Caco-2 (cell line): ENCODE measurements around the gene TMEM62. TPM values are rescaled to one million over a fixed set of nuclear protein-coding genes. Genes with fewer than 3 reads are reported as not detected.

Experiments
- BruUV-seq: library from RNA; stranded (reverse); fragments of 400-500 nt; replicated peaks from 2 replicates; lab custom pipeline; 2021; lab: Mats Ljungman, UMichigan
- CTCF ChIA-PET: fragments of 300-600 bp; sonication (Branson Sonifier 250); formaldehyde crosslinking; loops from one replicate; lab custom pipeline; 2022; ENCODE audit warnings: antibody characterized with exemption; lab: Charles Lee
- POLR2A ChIA-PET: fragments of 300-600 bp; sonication (Branson Sonifier 250); formaldehyde crosslinking; loops from one replicate; lab custom pipeline; 2022; ENCODE audit warnings: antibody characterized with exemption; lab: Charles Lee
- DNase-seq, 2 experiments: peaks; one replicate each; pipeline versions ENCODE4 v3.0.0 to v3.0.0-alpha.2; 2020 to 2022
- H3K27me3 ChIP-seq: replicated peaks from 2 replicates; pipeline ENCODE4 v1.6.0; 2011; ENCODE audit warnings: low read length; ENCODE audit not compliant: control insufficient read depth, insufficient read depth
- H3K36me3 ChIP-seq: 2 replicates; pipeline ENCODE4 v1.5.1; 2011; ENCODE audit warnings: low read length; ENCODE audit not compliant: control insufficient read depth, insufficient read depth
- H3K4me1 ChIP-seq: fragments of 250-450 bp; sonication (Bioruptor Pico); 2 replicates; pipeline ENCODE4 v1.5.1; 2020; ENCODE audit warnings: mild to moderate bottlenecking
- H3K4me3 ChIP-seq: 2 replicates; pipeline ENCODE4 v1.5.1; 2011; ENCODE audit warnings: low read depth, mild to moderate bottlenecking, control low read depth, low read length
- H3K9me3 ChIP-seq: fragments of 250-450 bp; sonication (Bioruptor Pico); 2 replicates; pipeline ENCODE4 v1.5.1; 2020; ENCODE audit warnings: mild to moderate bottlenecking, moderate library complexity
- H3K27ac Mint-ChIP-seq: one replicate; pipeline ENCODE4 v1.8.0; 2022; ENCODE audit warnings: mixed read lengths; ENCODE audit not compliant: unreplicated experiment
- H3K27me3 Mint-ChIP-seq: one replicate; pipeline ENCODE4 v1.8.0; 2022; ENCODE audit warnings: mixed read lengths; ENCODE audit not compliant: insufficient read depth, unreplicated experiment
- H3K36me3 Mint-ChIP-seq: one replicate; pipeline ENCODE4 v1.8.0; 2022; ENCODE audit warnings: mild to moderate bottlenecking, mixed read lengths; ENCODE audit not compliant: insufficient read depth, unreplicated experiment
- H3K4me1 Mint-ChIP-seq: one replicate; pipeline ENCODE4 v1.8.0; 2022; ENCODE audit warnings: low read depth, mixed read lengths; ENCODE audit not compliant: unreplicated experiment
- H3K4me3 Mint-ChIP-seq: one replicate; pipeline ENCODE4 v1.8.0; 2022; ENCODE audit warnings: mild to moderate bottlenecking, moderate library complexity, mixed read lengths; ENCODE audit not compliant: unreplicated experiment
- H3K9me3 Mint-ChIP-seq: one replicate; pipeline ENCODE4 v1.8.0; 2022; ENCODE audit warnings: mixed read lengths; ENCODE audit not compliant: unreplicated experiment
- CTCF ChIP-seq, 2 experiments: fragments of 200-600 bp in 1 of 2; IDR thresholded peaks; 1 replicate in 1 of 2; 2 replicates in 1 of 2; pipeline versions ENCODE4 v1.5.1 to v1.8.0; 2011 to 2022; ENCODE audit warnings: antibody characterized with exemption in 1 of 2, control low read depth in 1 of 2, inconsistent platforms in 1 of 2, low read depth in 1 of 2, low read length in 1 of 2, mild to moderate bottlenecking in 1 of 2, moderate library complexity in 1 of 2; ENCODE audit not compliant: insufficient read depth in 1 of 2, severe bottlenecking in 1 of 2, unreplicated experiment in 1 of 2
- intact Hi-C: fragments of 100-400 bp; cut with micrococcal nuclease; formaldehyde crosslinking; loops from one replicate; pipeline ENCODE4 v1.10.0; 2022; ENCODE audit not compliant: unreplicated experiment
- total RNA-seq: library from RNA; stranded (reverse); gene quantifications from 2 replicates; pipeline ENCODE4 v1.2.3, GENCODE V29; 2022

Gene TMEM62
- total RNA-seq, 1 experiment from 2014 or later = 23.7 TPM

- Histone ChIP-seq H3K9me3 (no peaks in the 10 kb centered on the region), H3K27me3 (no peaks in the 10 kb centered on the region), H3K36me3 (no peaks in the 10 kb centered on the region), H3K4me3 (no peak overlapping the region), H3K4me1 (no peaks in the 10 kb centered on the region)
- ChIA-PET CTCF (no interaction called here), POLR2A (interaction anchor here (0.6 kb wide), 1 partner anchor 13 kb away, joined by 3 read pairs; no protein-coding TSS in a partner anchor)
- BruUV-seq = no TSS peak
- H3K36me3 Mint-ChIP-seq = no peaks in the 10 kb centered on the region
- no peak overlapping the region for H3K4me3 Mint-ChIP-seq
- no peak overlapping the region for H3K27ac Mint-ChIP-seq
- no peaks in the 10 kb centered on the region for H3K9me3 Mint-ChIP-seq
- intact Hi-C loops = no loop called here
- no peak for TF ChIP-seq CTCF (IDR thresholded peaks at IDR 0.05; ENCODE audit: insufficient read depth in 1 of 2, low read depth in 1 of 2, low read length in 1 of 2, severe bottlenecking in 1 of 2, unreplicated experiment in 1 of 2)
- H3K4me1 Mint-ChIP-seq = no peaks in the 10 kb centered on the region
- H3K27me3 Mint-ChIP-seq = no peaks in the 10 kb centered on the region
- DNase-seq = no peak
These were observed 22.0 kb upstream of the TMEM62 start for GRCh38 chr15:43111354-43111753.

GRCh38 chr15:43118286-43118685, 15.1 kb upstream of the TMEM62 start:
- intact Hi-C loops = no loop called here
- peaks cover 3% of the 10 kb centered on the region for H3K4me1 Mint-ChIP-seq
- H3K27me3 Mint-ChIP-seq = peaks cover 3% of the 10 kb centered on the region
- POLR2A ChIA-PET = no interaction called here
- TF ChIP-seq CTCF (IDR thresholded peaks at IDR 0.05; ENCODE audit: insufficient read depth in 1 of 2, low read depth in 1 of 2, low read length in 1 of 2, severe bottlenecking in 1 of 2, unreplicated experiment in 1 of 2) = no peak
- Histone ChIP-seq H3K9me3 (no peaks in the 10 kb centered on the region), H3K27me3 (no peaks in the 10 kb centered on the region), H3K36me3 (no peaks in the 10 kb centered on the region), H3K4me1 (no peaks in the 10 kb centered on the region), H3K4me3 (no peak overlapping the region)
- H3K9me3 Mint-ChIP-seq = no peaks in the 10 kb centered on the region
- no peak overlapping the region for H3K27ac Mint-ChIP-seq
- no TSS peak for BruUV-seq
- no peak overlapping the region for H3K4me3 Mint-ChIP-seq
- H3K36me3 Mint-ChIP-seq = no peaks in the 10 kb centered on the region
- no peak for DNase-seq
- CTCF ChIA-PET = no interaction called here

- Histone ChIP-seq H3K4me1 (no peaks in the 10 kb centered on the region), H3K9me3 (no peaks in the 10 kb centered on the region), H3K36me3 (no peaks in the 10 kb centered on the region), H3K4me3 (no peak overlapping the region), H3K27me3 (no peaks in the 10 kb centered on the region)
- no peak for DNase-seq
- intact Hi-C loops = no loop called here
- Mint-ChIP-seq H3K4me3 (no peak overlapping the region), H3K27me3 (peaks cover 3% of the 10 kb centered on the region), H3K27ac (no peak overlapping the region), H3K4me1 (peaks cover 7% of the 10 kb centered on the region), H3K9me3 (no peaks in the 10 kb centered on the region), H3K36me3 (no peaks in the 10 kb centered on the region)
- CTCF ChIA-PET = no interaction called here
- BruUV-seq = no TSS peak
- TF ChIP-seq CTCF (IDR thresholded peaks at IDR 0.05; ENCODE audit: insufficient read depth in 1 of 2, low read depth in 1 of 2, low read length in 1 of 2, severe bottlenecking in 1 of 2, unreplicated experiment in 1 of 2) = no peak
- POLR2A ChIA-PET = no interaction called here
These were observed 14.6 kb upstream of the TMEM62 start for GRCh38 chr15:43118829-43119228.
